Esophagus squamous epithelium (tissue), 4 donors: ENCODE measurements around the gene KIF5C.
A peak's percentile ranks its signal among the peaks of the same experiment; 100 is the strongest.

ENCODE experiments used
- POLR2A ChIP-seq, 4 donors: fragments of 450-650 bp; IDR thresholded peaks; one replicate each; pipeline ENCODE4 v1.6.1; 2017; ENCODE audit warnings: antibody characterized with exemption in 4 of 4, mild to moderate bottlenecking in 4 of 4, moderate library complexity in 3 of 4
- TF ChIP-seq, protein P1 (sequence below), 6 experiments: fragments of 450-650 bp in 4 of 6; fragments of 200-600 bp in 2 of 6; sonication (generic) in 2 of 6; IDR thresholded peaks; one replicate each; pipeline ENCODE4 v1.5.1; 2016 to 2019; ENCODE audit warnings: antibody characterized with exemption in 6 of 6, mild to moderate bottlenecking in 4 of 6, moderate library complexity in 4 of 6

- TF ChIP-seq, protein P1, sequence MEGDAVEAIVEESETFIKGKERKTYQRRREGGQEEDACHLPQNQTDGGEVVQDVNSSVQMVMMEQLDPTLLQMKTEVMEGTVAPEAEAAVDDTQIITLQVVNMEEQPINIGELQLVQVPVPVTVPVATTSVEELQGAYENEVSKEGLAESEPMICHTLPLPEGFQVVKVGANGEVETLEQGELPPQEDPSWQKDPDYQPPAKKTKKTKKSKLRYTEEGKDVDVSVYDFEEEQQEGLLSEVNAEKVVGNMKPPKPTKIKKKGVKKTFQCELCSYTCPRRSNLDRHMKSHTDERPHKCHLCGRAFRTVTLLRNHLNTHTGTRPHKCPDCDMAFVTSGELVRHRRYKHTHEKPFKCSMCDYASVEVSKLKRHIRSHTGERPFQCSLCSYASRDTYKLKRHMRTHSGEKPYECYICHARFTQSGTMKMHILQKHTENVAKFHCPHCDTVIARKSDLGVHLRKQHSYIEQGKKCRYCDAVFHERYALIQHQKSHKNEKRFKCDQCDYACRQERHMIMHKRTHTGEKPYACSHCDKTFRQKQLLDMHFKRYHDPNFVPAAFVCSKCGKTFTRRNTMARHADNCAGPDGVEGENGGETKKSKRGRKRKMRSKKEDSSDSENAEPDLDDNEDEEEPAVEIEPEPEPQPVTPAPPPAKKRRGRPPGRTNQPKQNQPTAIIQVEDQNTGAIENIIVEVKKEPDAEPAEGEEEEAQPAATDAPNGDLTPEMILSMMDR (IDR thresholded peaks at IDR 0.05) = peak in 2 of 6 experiments; percentile 8 to 28
- TF ChIP-seq POLR2A (IDR thresholded peaks at IDR 0.05) = no peak
Observed at GRCh38 chr2:149038442-149039212, 163.6 kb downstream of the KIF5C start, which contains the start of gene LYPD6B.
